ENCODE data around the gene AUH.
"Not testable (repeated sequence)": the region's sequence is repeated elsewhere in the genome, so short reads cannot be mapped to it uniquely, and the experiment has no call there.

Gene AUH

GRCh38 chr9:91200692-91201336 lies 160.9 kb downstream of the AUH start:
- DNase-seq = no peak

GRCh38 chr9:91199739-91200497 lies 161.8 kb downstream of the AUH start:
- DNase-seq = no peak

- DNase-seq = not testable (repeated sequence)
Observed at GRCh38 chr9:91198881-91199280, 162.8 kb downstream of the AUH start.

- DNase-seq = no peak
Observed at GRCh38 chr9:91198405-91198804, 163.3 kb downstream of the AUH start.

- no peak for DNase-seq
Observed at GRCh38 chr9:91197232-91198181, 164.2 kb downstream of the AUH start.

- no peak for DNase-seq
Observed at GRCh38 chr9:91196103-91196950, 165.4 kb downstream of the AUH start.

- DNase-seq = no peak
Observed at GRCh38 chr9:91195372-91196012, 166.2 kb downstream of the AUH start.

- peak; percentile 65 for DNase-seq
Observed at GRCh38 chr9:91193658-91194391, 167.9 kb downstream of the AUH start.

GRCh38 chr9:91193087-91193657 lies 168.5 kb downstream of the AUH start:
- DNase-seq = no peak

- DNase-seq = peak; percentile 64
Observed at GRCh38 chr9:91192381-91193086, 169.2 kb downstream of the AUH start.

- DNase-seq = no peak
Observed at GRCh38 chr9:91191411-91192380, 170.0 kb downstream of the AUH start.

- DNase-seq = no peak
Observed at GRCh38 chr9:91190062-91190461, 171.7 kb downstream of the AUH start.

- no peak for DNase-seq
Observed at GRCh38 chr9:91188719-91189590, 172.8 kb downstream of the AUH start.

- no peak for DNase-seq
Observed at GRCh38 chr9:91187965-91188344, 173.8 kb downstream of the AUH start.

GRCh38 chr9:91187311-91187964 lies 174.3 kb downstream of the AUH start:
- DNase-seq = no peak

- no peak for DNase-seq
Observed at GRCh38 chr9:91186632-91187108, 175.0 kb downstream of the AUH start.

All from CD4-positive, alpha-beta T cell treated with Interleukin-17A for 4 hours (primary cell).